Neural progenitor cell (in vitro differentiated cells): ENCODE data around the gene CBL.

Experiments
- CTCF ChIP-seq: fragments of 200-600 bp; sonication (generic); IDR thresholded peaks from 2 replicates; pipeline ENCODE4 v1.5.1; 2017; ENCODE audit warnings: antibody characterized with exemption, mild to moderate bottlenecking
- EZH2 ChIP-seq: fragments of 200-600 bp; sonication (generic); IDR thresholded peaks from 2 replicates; pipeline ENCODE4 v1.6.1; 2017; ENCODE audit warnings: antibody characterized with exemption, mild to moderate bottlenecking, moderate library complexity

- TF ChIP-seq CTCF (no peak), EZH2 (no peak)
Observed at GRCh38 chr11:119198925-119199324, 7.2 kb upstream of the CBL start.
